HS-27A (cell line): ENCODE data around the gene LRRC4C.

Experiments used
- DNase-seq: peaks from one replicate; pipeline ENCODE4 v3.0.0-alpha.2; 2012; ENCODE audit warnings: low read depth, missing footprints

The LRRC4C gene

DNA sequence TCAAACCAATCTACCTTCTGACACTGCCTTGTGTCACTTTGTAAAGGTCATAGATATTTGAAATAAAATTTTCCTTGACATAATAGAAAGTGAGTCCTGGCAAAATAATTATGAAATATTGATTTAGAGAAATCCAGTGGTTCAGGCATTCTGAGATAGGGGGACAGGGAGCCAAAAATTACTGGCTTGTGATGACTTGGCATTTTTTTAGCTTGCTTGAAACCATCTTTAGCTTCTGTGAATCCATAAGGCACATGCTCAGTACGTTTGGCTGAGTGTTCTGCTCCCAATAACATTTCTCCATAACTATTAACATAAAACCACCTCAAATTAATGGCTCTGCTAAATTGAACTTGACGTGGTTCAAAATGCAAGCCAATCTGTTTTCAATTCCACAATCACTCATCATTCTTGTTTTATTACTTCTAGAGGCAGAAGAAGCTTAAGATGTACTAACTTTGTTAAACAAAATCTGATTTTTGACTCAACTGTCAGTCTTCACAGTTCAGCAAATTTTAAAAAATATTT is 209.0 kb downstream of the LRRC4C start:
- DNase-seq: no peak

DNA sequence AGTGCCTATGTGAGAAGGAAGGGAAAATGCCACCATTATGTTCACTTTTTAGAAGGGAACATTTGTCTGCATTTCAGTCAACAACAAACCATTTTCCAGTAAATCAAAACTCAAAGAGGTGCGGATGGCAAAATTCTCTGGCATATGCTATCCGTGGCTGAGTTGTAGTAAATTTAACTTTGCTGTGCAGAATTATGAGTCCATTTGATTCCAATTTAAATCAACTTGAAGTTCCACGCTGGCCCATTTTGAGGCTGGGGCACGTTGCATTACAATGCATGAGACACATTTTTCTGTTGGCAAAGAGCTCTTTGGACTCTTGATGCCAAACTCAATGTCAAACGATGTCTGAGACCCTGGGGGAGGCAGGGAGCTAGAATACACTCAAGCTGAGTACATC is 211.8 kb downstream of the LRRC4C start:
- DNase-seq: no peak

DNA sequence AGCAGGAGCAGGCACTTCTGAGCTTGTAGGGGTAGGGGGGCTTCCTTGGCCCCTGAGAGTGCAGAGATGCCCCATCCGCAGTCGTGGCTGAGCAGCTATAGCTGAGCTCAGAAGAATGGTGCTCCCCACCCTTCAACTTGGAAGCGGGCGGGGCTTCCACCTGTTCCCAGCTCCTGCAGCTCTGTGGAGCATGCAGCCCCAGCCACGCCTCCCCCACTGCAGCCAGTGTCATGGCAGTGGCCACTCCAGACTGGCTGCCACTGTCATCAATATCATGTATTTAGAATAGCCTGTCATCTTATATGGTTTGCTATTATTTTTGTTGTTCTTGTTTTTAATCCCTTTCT is 213.1 kb downstream of the LRRC4C start:
- no peak for DNase-seq

DNA sequence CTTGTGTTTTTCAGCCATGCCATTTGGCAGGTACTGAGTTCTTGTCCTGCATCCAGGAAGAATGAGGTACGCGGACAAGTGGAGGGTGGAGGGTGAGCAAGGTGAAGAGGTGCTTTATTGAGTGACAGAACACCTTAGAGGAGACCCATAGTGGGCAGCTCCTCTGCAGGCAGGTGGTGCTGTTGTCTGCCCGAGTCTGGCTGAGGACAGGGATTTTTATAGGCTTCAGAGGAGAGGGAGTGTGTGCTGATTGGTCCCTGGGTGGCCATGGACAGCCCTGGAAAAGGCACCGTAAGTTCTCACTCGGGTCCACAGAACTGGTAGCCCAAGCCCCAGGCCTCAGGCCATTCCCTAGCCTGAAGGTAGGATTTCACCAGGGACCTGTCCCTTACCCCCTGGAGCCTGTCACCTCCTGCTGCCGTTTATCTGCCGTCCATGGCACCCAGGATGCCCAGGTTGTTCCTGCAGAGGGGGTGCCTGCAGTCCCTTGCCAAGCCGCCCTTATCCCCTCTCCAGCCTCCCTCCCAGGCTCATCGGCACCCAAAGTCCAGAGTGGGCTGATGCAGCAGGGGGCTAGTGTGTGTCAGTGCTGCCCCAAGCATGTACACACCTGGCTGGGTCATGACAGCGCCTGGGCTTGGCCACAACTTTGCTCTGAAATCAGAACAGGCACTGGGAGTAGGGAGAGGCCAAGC is 213.6 kb downstream of the LRRC4C start:
- no peak for DNase-seq

DNA sequence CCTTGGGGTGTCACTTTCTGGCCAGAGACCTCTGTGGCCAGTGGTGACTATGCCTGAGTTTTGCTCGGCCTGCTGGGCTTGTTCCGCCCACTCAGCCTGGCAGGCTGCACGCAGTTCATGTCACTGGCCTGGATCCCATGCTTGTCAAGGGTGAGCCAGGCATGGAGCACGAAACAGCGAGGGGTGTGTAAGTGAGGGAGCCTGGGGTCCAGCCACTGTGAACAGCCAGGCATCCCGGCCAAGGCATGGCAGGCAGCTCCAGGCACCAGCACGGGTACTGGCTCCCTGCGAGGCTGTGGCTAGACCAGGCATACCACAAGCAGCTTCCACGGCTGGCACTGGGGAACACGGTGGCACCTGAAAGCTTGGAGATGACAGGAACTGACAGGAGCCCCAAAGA is 214.3 kb downstream of the LRRC4C start:
- DNase-seq: no peak

DNA sequence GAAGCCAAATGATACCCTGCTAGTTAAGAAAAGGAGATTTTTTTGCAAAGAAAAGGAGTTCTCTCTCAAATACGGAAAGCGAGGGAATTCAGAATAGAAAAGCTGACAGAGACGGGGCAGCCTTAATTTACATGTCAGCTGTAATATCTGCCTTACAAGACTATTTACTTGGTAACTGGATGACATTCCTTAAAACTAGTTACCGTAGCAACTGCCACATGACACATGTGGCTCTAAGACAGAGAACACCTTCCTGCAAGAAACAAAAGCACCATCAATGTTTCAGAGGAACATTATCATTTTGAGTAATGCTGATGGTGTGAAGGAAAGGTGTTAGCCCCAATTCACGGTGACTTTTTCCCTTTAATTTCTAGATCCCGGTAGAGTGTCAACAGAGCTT is 222.1 kb downstream of the LRRC4C start:
- DNase-seq: no peak

DNA sequence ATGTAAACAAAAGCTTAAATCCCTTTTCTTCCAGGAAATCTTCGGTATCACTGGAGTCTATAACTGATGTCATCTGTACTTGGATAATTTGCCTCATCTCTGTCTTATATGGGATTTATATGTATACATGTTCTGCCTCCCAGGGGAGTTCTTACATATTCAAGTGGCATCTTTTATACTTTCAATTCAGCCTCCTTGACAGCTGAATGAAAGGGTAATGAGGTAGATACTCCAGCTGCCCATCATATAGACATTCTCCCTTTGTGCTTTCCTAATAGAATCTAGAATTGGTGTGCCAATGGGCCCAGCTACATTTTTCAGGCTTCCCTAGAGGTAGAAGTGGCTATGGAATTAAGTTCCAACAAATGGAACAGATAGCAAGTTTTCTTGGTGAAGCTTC is 223.8 kb downstream of the LRRC4C start:
- no peak for DNase-seq

DNA sequence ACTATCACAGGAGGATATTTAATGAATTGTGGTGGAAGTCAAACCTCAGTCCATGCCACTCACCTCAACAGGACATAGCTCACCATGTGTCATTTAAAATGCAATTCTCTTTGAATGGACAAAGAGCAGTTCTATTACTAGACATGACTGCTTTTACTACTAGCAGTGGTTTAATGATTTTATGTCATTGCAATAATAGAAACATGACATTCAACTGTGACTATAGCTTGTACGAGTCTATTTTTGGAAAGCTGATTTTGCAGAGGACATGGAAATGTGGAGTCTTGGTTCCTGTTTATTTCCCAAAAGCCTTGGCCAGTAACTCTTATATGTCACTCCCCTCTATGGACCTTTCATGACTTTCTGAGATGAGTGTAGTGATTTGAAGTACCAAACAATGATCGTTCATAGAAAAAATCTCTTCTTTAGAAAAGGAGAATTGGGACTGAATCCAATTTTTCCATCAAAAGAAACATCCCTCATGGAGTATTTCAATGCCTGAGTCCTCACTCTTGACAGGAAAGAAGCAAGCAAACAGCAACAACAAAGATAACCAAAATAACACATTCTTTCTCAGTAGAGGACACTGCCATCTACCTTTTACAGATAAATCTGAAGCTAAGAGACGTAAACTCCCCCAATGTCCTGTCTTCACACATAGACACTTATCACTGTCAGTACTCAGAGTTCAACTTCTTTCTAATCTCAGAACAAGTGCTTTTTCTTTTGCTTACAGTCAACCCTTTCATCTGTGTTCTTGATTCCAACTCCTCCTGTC is 233.4 kb downstream of the LRRC4C start:
- DNase-seq: no peak

DNA sequence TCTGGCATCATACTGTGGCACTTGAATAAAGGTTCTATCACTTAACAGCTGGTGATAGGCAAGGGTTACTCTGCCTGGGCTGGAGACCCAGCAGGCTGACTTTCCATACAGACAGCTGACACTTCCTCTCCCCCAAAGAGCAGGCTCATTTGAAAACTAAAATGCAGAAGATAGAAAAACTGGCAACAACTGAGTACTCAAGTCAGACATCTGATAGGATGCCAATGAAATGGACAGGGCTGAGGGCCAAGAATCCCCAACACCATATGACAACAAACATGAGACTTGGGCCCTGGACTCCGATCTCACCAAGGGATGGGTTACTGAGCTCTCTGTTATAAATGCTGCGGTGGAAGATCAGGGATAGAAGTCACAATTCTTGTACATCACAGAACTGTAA is 237.2 kb downstream of the LRRC4C start:
- no peak for DNase-seq

DNA sequence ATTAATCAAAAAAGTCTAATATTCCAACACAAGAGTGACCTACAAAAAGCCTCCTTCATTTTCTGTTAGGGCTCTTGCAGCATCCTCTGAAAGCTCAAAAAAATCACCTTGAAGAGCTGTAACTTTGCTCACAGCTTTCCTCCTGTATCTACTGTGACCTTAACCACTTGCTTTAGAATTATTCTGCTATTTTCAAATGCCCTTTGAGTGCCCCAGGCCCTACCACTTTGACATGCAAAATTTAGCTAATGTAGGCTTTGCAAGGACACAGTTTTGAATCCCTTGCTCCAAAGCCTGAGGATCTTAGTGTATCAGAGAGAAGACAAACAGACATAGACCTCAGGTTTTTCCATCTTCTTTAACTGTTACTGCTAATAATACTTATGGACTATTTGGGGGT is 253.1 kb downstream of the LRRC4C start:
- no peak for DNase-seq

DNA sequence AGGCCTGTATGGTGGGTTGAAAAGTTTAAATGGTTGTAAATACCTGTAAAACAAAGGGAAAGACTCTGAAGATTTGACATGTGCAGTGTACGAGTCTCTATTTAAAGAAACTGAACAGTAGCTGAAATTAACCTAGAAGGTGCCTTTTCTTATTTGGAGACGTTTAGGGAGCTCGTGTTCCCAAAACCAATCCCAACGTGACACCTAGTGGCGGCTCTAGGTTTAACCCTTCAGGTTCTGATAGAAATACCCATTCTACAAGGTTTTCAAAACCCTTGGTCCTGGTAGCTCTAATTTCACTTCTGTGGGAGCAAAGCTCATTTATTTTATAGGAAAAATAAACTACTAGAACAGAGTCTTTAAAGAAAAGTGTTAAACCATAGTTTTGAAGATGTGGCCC is 258.3 kb downstream of the LRRC4C start:
- DNase-seq: no peak

DNA sequence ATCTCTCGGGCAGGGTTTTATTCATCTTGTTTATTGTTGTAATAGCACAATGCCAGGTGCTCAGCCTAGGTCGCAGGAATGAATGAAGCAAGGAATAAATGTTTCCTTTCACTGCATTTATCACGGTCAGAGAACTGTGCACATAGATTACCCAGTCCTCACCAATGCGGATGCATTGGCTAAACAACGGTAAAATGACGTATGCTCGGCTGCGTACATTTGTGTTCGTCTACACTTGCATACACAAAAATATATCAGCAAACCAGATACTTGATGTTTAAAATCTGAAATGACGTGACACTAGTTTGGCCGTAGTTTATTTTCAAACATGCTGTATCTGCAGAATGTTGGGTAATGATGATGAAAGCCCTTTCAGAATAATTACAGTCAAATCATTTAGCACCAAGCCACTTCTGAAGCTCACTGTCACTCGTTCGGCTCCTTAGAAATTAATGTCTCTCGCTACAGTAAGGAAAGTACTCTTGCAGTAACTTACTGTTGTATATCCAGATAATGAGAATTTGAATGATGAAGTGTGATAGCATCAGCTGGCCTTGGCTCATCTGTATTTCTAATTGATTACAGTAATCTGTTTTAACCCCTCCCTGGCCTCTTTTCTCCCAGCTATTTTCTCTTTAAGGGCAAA is 268.9 kb downstream of the LRRC4C start:
- no peak for DNase-seq

DNA sequence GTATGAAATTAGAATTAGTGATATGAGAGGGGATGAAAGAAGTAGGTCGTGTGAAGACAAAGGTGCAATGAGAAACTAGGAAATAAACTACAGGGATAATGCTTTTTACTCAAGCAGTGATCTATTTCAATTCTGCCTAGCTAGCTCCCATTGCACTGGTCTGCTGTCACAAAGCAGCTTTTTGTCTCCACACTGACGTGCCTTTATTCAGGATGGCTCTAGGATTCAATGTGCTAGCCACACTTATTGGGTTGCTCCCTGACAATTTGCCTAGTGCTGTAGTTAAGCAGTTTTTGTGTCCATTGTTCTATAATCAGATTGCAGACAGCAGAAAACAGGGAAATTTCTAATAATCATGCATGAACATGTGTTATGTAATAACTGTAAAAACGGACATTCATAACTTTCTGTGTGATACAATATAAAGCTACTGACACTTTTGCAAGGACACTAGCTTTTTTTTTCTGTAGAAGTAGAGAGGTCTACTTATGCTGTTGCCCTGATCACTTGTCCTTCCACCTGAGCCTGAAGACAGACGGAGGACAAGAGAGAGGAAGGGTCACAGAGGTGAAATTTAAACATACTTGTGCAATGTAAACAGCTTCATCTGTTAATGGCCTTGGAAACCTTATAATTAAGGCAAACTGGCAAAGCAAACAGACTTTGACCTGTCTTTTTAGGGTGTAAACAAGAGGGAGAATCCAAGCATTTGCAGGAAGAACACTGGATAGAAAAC is 269.6 kb downstream of the LRRC4C start:
- no peak for DNase-seq

DNA sequence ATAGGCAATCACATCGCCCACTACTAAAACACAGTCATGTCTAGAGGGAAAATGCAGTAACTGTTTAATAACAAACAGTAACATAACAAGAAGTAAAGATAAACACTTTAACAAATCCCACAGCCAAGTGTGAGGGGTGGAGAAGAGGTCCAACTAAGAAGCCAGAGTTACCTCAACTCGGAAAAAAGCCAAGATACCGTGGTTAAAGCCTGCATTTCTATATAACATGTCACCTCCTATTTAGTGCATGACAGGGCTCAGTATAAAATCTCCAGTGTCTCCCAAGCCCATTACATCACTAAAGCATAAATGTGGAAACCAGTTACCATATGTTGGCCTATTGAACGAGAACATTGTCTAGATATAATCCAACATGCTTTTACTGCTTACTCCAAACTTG is 281.7 kb downstream of the LRRC4C start:
- DNase-seq: no peak

DNA sequence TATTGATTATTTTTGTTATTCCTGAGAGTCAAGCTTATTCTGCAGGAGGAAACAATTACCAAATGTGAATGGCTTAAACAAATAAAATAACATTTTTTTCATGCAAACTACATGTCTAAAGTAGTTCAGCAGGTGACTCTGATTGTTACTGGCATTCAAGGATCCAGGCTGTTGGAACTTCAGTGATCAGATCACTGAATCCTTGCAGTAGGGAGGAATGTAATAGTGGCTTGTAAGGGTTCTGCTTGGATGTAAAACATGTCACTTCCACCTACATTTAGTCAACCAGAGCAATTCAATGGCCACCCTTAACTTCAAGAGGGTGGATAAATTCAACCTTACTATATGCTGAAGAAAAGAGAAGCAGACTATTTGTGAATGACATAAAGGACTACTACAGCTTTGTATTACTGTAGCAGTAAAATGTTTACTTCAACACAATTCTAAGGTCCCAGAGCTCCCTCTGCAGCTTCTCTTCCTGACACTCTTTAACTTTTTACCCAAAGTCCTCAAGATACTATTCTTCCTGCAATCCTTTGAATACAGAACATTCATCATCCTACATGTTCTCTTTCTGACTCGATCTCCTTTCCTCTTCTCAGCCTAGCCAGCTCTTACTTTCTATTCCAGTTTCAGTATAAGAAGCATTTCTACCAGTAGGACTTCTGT is 284.0 kb downstream of the LRRC4C start:
- DNase-seq: no peak

DNA sequence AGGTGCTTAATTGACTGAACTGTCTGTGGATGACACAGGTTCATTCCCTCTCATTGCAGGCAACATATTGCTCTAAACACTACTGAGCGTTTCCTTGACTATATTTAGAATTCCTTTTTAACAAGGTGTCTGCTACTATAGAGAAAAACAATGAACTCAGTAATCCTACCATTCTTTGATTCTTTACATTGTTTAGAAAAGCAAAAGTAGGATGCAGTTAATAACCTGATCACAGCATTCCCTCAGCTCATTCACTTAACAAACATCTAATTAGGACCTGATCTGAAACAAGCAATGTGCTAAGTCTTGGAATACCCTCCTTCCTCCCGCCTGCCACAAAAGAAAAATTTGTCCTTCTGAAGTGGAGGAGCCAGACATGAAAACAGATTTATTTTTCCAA is 313.1 kb downstream of the LRRC4C start:
- DNase-seq: no peak

DNA sequence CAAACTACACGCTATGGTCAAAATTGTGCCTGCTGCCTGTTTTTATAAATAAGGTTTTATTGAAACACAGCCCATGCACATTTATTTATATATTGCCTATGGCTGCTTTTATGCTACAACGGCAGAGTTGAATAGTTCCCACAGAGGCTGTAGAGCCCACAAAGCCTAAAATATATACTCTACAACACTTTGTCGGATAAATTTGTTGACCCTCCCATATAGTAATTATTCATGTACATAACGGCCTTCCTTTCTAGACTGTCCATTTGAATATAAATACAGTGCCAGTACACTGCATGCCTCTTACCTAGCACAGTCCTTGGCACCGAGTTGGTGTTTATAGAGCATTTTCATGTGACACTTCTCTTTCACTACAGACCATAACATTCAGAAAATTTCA is 314.0 kb downstream of the LRRC4C start:
- no peak for DNase-seq

DNA sequence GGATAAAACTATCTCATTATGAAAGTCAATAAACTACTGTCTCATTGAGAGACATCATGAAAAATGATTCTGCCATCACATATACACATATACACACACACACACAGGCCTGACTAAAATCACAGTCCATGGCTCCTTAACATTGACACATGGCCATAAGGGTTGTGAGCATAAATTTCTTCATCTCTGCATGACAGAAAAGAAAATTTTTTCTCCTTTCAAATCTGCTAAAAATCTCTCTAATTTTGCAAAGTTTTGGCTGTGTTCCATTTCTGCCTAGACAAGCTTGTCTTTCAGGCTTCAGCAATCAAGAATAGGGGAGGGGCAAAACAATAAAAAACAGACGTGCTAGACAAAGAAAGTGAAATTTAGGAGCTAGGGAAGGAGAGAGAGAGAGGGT is 324.5 kb downstream of the LRRC4C start:
- DNase-seq: no peak

DNA sequence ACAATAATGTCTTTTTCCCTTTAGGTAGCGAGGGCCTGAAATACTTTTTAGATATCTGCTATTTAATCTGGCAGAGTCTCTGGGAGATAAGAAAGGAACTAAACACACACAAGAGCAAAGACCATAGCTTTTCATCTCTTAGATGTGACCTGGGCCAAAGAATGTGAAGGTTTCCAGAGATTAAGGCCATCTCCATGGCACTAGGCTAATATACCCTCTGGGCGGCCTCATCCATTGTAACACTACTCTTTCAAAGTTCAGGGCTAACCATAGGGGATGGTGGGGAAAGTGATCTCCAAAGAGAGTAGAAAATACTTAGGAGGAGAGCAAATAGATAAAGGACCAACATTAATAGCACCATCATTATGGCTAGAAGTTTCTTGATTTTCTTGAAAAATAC is 326.4 kb downstream of the LRRC4C start:
- no peak for DNase-seq

DNA sequence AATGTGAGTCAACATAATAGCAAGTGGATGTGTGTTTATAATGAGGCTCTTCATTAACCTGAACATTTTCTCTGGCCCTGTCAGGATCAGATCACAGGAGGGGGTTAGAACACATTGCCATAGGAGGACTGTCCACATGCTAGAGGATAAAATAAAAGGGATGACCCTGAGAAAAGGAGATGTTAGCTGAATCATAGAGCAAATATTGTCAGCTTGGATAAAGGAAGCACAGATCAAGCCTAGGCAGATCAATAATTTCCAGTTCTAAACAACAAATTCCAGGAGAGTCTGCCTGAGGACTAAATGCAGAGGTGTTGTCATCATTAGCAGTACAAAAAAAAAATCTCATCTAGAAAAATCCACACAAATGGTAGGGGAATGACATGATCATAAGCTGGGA is 337.9 kb downstream of the LRRC4C start:
- DNase-seq: no peak

DNA sequence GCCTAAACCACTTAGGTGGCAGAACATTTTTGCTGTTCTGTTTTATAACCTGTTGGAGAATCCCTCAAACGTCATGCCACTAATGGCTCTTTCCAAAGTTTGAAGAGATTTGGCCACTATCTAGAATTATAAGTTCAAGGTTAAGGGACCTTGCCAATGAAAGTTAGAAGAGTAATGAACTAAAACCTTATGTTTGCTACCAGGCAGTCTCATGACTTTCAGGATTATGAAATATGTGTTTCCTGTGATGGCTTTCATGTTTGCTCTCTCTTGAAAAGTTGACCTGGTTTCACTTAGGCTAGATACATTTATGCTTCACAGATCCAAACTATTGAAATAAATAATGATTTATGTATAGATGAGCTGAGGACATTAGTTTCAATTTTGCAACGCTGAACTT is 340.0 kb downstream of the LRRC4C start:
- no peak for DNase-seq

DNA sequence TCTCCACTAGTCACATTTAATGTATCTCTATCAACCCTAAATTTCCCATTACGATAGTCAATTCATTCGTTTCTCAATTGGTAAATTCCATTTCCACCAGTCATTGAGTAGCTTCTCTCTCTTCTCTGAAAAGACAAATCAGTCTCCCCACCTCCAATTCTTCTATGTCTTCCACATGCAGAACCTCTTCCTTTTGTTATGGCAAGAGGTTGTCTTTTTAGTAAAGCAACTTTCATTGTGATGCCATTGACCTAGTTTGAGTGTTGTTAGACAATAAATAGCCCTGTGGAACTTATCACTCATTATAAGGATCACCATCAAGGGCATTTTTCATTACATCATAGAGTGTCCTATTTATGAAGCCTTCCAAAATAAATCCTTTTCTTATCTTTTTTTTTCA is 340.9 kb downstream of the LRRC4C start:
- DNase-seq: no peak
